ENCODE data around the gene HFE. TPM values are rescaled to one million over a fixed set of nuclear protein-coding genes. Genes with fewer than 3 reads are reported as not detected.
A peak's percentile ranks its signal among the peaks of the same experiment; 100 is the strongest.
"Not testable (repeated sequence)": the region's sequence is repeated elsewhere in the genome, so short reads cannot be mapped to it uniquely, and the experiment has no call there.

HFE gene
- total RNA-seq, 1 experiment from 2014 or later = 13.4 TPM

- no peak for DNase-seq (ENCODE audit: low spot score)
Observed at GRCh38 chr6:26109772-26110171, 22.5 kb downstream of the HFE start.

GRCh38 chr6:26113570-26113969 lies 26.3 kb downstream of the HFE start:
- no peak for DNase-seq (ENCODE audit: low spot score)

- no peak for DNase-seq (ENCODE audit: low spot score)
Observed at GRCh38 chr6:26115226-26115625, 28.0 kb downstream of the HFE start.

GRCh38 chr6:26116267-26116666 lies 29.0 kb downstream of the HFE start:
- no peak for DNase-seq (ENCODE audit: low spot score)

GRCh38 chr6:26118999-26119398 lies 31.8 kb downstream of the HFE start:
- peak; percentile 81 for DNase-seq (ENCODE audit: low spot score)

GRCh38 chr6:26120115-26120514 lies 32.9 kb downstream of the HFE start:
- DNase-seq (ENCODE audit: low spot score) = not testable (repeated sequence)

- no peak for DNase-seq (ENCODE audit: low spot score)
Observed at GRCh38 chr6:26120807-26121140, 33.5 kb downstream of the HFE start.

- DNase-seq (ENCODE audit: low spot score) = peak; percentile 42
Observed at GRCh38 chr6:26121141-26122004, 34.1 kb downstream of the HFE start.

- DNase-seq (ENCODE audit: low spot score) = no peak
Observed at GRCh38 chr6:26122005-26122388, 34.8 kb downstream of the HFE start.

GRCh38 chr6:26122402-26122792 lies 35.2 kb downstream of the HFE start:
- DNase-seq (ENCODE audit: low spot score) = peak; percentile 31

GRCh38 chr6:26122793-26123674 lies 35.8 kb downstream of the HFE start:
- peak; percentile 99 for DNase-seq (ENCODE audit: low spot score)

- DNase-seq (ENCODE audit: low spot score) = no peak
Observed at GRCh38 chr6:26123675-26123946, 36.4 kb downstream of the HFE start.

- DNase-seq (ENCODE audit: low spot score) = peak; percentile 99
Observed at GRCh38 chr6:26123947-26124780, 36.9 kb downstream of the HFE start.

- DNase-seq (ENCODE audit: low spot score) = no peak
Observed at GRCh38 chr6:26124781-26125685, 37.8 kb downstream of the HFE start.

GRCh38 chr6:26126394-26127235 lies 39.4 kb downstream of the HFE start:
- DNase-seq (ENCODE audit: low spot score) = no peak

- DNase-seq (ENCODE audit: low spot score) = no peak
Observed at GRCh38 chr6:26128013-26128771, 41.0 kb downstream of the HFE start.

GRCh38 chr6:26129656-26130055 lies 42.4 kb downstream of the HFE start:
- DNase-seq (ENCODE audit: low spot score) = no peak

- DNase-seq (ENCODE audit: low spot score) = no peak
Observed at GRCh38 chr6:26130581-26131249, 43.5 kb downstream of the HFE start.

GRCh38 chr6:26131618-26132017 lies 44.4 kb downstream of the HFE start:
- no peak for DNase-seq (ENCODE audit: low spot score)

All from H4 (cell line).